Suprapubic skin (tissue), 3 donors: ENCODE data around the gene PHKG1.
"Not testable (repeated sequence)": the region's sequence is repeated elsewhere in the genome, so short reads cannot be mapped to it uniquely, and the experiment has no call there.

ENCODE experiments used
- CTCF ChIP-seq, 2 donors: fragments of 200-600 bp in 1 of 2; fragments of 450-650 bp in 1 of 2; sonication (generic) in 1 of 2; IDR thresholded peaks; one replicate each; pipeline ENCODE4 v1.5.1; 2016 to 2019; ENCODE audit warnings: antibody characterized with exemption in 2 of 2, mild to moderate bottlenecking in 1 of 2, moderate library complexity in 1 of 2
- POLR2A ChIP-seq, 2 donors: fragments of 450-650 bp; IDR thresholded peaks; one replicate each; pipeline ENCODE4 v1.6.1; 2017; ENCODE audit warnings: antibody characterized with exemption in 2 of 2, mild to moderate bottlenecking in 2 of 2, moderate library complexity in 2 of 2

- not testable (repeated sequence) for TF ChIP-seq CTCF, POLR2A (IDR thresholded peaks at IDR 0.05)
These were observed 26.4 kb downstream of the PHKG1 start for GRCh38 chr7:56066376-56066775.
